Endothelial cell (in vitro differentiated cells): ENCODE data around the gene SLMAP. TPM values are rescaled to one million over a fixed set of nuclear protein-coding genes. Genes with fewer than 3 reads are reported as not detected.

Experiments used
- DNase-seq: peaks from one replicate; pipeline ENCODE4 v3.0.0; 2021; ENCODE audit warnings: low spot score
- H3K27ac Mint-ChIP-seq: one replicate; pipeline ENCODE4 v1.8.0; 2021; ENCODE audit warnings: mixed read lengths, inconsistent platforms; ENCODE audit not compliant: unreplicated experiment
- H3K27me3 Mint-ChIP-seq: one replicate; pipeline ENCODE4 v1.8.0; 2021; ENCODE audit warnings: mild to moderate bottlenecking, moderate library complexity, mixed read lengths, inconsistent platforms; ENCODE audit not compliant: unreplicated experiment
- H3K36me3 Mint-ChIP-seq: one replicate; pipeline ENCODE4 v1.8.0; 2021; ENCODE audit warnings: mild to moderate bottlenecking, low read depth, mixed read lengths, inconsistent platforms; ENCODE audit not compliant: unreplicated experiment
- H3K4me1 Mint-ChIP-seq: one replicate; pipeline ENCODE4 v1.8.0; 2021; ENCODE audit warnings: mild to moderate bottlenecking, mixed read lengths, inconsistent platforms; ENCODE audit not compliant: unreplicated experiment
- H3K4me3 Mint-ChIP-seq: one replicate; pipeline ENCODE4 v1.8.0; 2021; ENCODE audit warnings: mild to moderate bottlenecking, mixed read lengths, inconsistent platforms; ENCODE audit not compliant: unreplicated experiment
- H3K9me3 Mint-ChIP-seq: one replicate; pipeline ENCODE4 v1.8.0; 2021; ENCODE audit warnings: mixed read lengths, inconsistent platforms; ENCODE audit not compliant: unreplicated experiment
- CTCF ChIP-seq: fragments of 200-600 bp; sonication (generic); IDR thresholded peaks from one replicate; pipeline ENCODE4 v1.5.0; 2021; ENCODE audit warnings: antibody characterized with exemption; ENCODE audit not compliant: unreplicated experiment
- total RNA-seq: library from RNA; stranded (reverse); fragmentation: NEBNext Ultra II Directional; extraction: Animal tissue kit (Norgen Biotek cat#: 25700); gene quantifications from one replicate; pipeline ENCODE4 v1.2.1, GENCODE V29; 2021; ENCODE audit not compliant: unreplicated experiment

SLMAP gene
- total RNA-seq, 1 donor from 2014 or later = 45.7 TPM

GRCh38 chr3:57896031-57896430 lies 139.9 kb downstream of the SLMAP start:
- no peaks in the 10 kb centered on the region for H3K9me3 Mint-ChIP-seq
- H3K36me3 Mint-ChIP-seq = no peaks in the 10 kb centered on the region
- no peak overlapping the region for H3K27ac Mint-ChIP-seq
- no peaks in the 10 kb centered on the region for H3K27me3 Mint-ChIP-seq
- no peaks in the 10 kb centered on the region for H3K4me1 Mint-ChIP-seq
- no peak overlapping the region for H3K4me3 Mint-ChIP-seq
- no peak for DNase-seq
- TF ChIP-seq CTCF = no peak

- no peaks in the 10 kb centered on the region for H3K36me3 Mint-ChIP-seq
- no peak for DNase-seq
- H3K27ac Mint-ChIP-seq = no peak overlapping the region
- no peak overlapping the region for H3K4me3 Mint-ChIP-seq
- H3K9me3 Mint-ChIP-seq = no peaks in the 10 kb centered on the region
- no peak for TF ChIP-seq CTCF
- no peaks in the 10 kb centered on the region for H3K27me3 Mint-ChIP-seq
- H3K4me1 Mint-ChIP-seq = no peaks in the 10 kb centered on the region
These were observed 140.6 kb downstream of the SLMAP start for GRCh38 chr3:57896691-57897090.

- no peak for DNase-seq
- no peaks in the 10 kb centered on the region for H3K27me3 Mint-ChIP-seq
- no peak overlapping the region for H3K4me3 Mint-ChIP-seq
- peaks cover 2% of the 10 kb centered on the region for H3K4me1 Mint-ChIP-seq
- peaks cover 6% of the 10 kb centered on the region for H3K36me3 Mint-ChIP-seq
- TF ChIP-seq CTCF = no peak
- H3K27ac Mint-ChIP-seq = no peak overlapping the region
- no peaks in the 10 kb centered on the region for H3K9me3 Mint-ChIP-seq
These were observed 144.7 kb downstream of the SLMAP start for GRCh38 chr3:57900786-57901185.

GRCh38 chr3:57903124-57903890 lies 147.2 kb downstream of the SLMAP start:
- TF ChIP-seq CTCF = no peak
- H3K27me3 Mint-ChIP-seq = no peaks in the 10 kb centered on the region
- peaks cover 6% of the 10 kb centered on the region for H3K36me3 Mint-ChIP-seq
- peaks cover 2% of the 10 kb centered on the region for H3K4me1 Mint-ChIP-seq
- no peak overlapping the region for H3K4me3 Mint-ChIP-seq
- no peaks in the 10 kb centered on the region for H3K9me3 Mint-ChIP-seq
- DNase-seq = no peak
- H3K27ac Mint-ChIP-seq = no peak overlapping the region

- Mint-ChIP-seq H3K4me3 (no peak overlapping the region), H3K9me3 (no peaks in the 10 kb centered on the region), H3K27me3 (no peaks in the 10 kb centered on the region), H3K36me3 (peaks cover 4% of the 10 kb centered on the region), H3K4me1 (no peaks in the 10 kb centered on the region), H3K27ac (peak overlapping the region; percentile 42)
- TF ChIP-seq CTCF = peak; percentile 43
- peak; percentile 22 for DNase-seq
These were observed 154.9 kb downstream of the SLMAP start for GRCh38 chr3:57910990-57911389.
